ENCODE results near the gene EFCAB8. TPM values are rescaled to one million over a fixed set of nuclear protein-coding genes. Genes with fewer than 3 reads are reported as not detected.
"Not testable (repeated sequence)": the region's sequence is repeated elsewhere in the genome, so short reads cannot be mapped to it uniquely, and the experiment has no call there.

Gene EFCAB8
- total RNA-seq, 1 donor, result 0.73 TPM

- H3K4me3 ChIP-seq (ENCODE audit: low read length), result no peak overlapping the region
These were observed 10.8 kb downstream of the EFCAB8 start for GRCh38 chr20:32869562-32869961.

GRCh38 chr20:32870526-32870925, 11.8 kb downstream of the EFCAB8 start:
- H3K4me1 ChIP-seq (ENCODE audit: insufficient read depth, low read length); H3K9me3 ChIP-seq (ENCODE audit: low read depth, low read length); H3K27me3 ChIP-seq (ENCODE audit: insufficient read depth, low read length); H3K4me3 ChIP-seq (ENCODE audit: low read length): not testable (repeated sequence)

More at GRCh38 chr20:32869562-32869961, 10.8 kb downstream of the EFCAB8 start:
- Histone ChIP-seq H3K4me1 (ENCODE audit: insufficient read depth, low read length) (peaks cover 9% of the 10 kb centered on the region), H3K9me3 (ENCODE audit: low read depth, low read length) (no peaks in the 10 kb centered on the region), H3K27me3 (ENCODE audit: insufficient read depth, low read length) (no peaks in the 10 kb centered on the region)

- no peaks in the 10 kb centered on the region for H3K27me3 ChIP-seq (ENCODE audit: insufficient read depth, low read length)
- no peak overlapping the region for H3K4me3 ChIP-seq (ENCODE audit: low read length)
- H3K4me1 ChIP-seq (ENCODE audit: insufficient read depth, low read length), result peaks cover 9% of the 10 kb centered on the region
- no peaks in the 10 kb centered on the region for H3K9me3 ChIP-seq (ENCODE audit: low read depth, low read length)
These were observed 12.3 kb downstream of the EFCAB8 start for GRCh38 chr20:32870985-32871384.

GRCh38 chr20:32871627-32872160, 13.0 kb downstream of the EFCAB8 start:
- no peak overlapping the region for H3K4me3 ChIP-seq (ENCODE audit: low read length)
- no peaks in the 10 kb centered on the region for H3K9me3 ChIP-seq (ENCODE audit: low read depth, low read length)
- H3K4me1 ChIP-seq (ENCODE audit: insufficient read depth, low read length), result peaks cover 9% of the 10 kb centered on the region
- H3K27me3 ChIP-seq (ENCODE audit: insufficient read depth, low read length), result no peaks in the 10 kb centered on the region

- peaks cover 9% of the 10 kb centered on the region for H3K4me1 ChIP-seq (ENCODE audit: insufficient read depth, low read length)
These were observed 13.5 kb downstream of the EFCAB8 start for GRCh38 chr20:32872266-32872665.

GRCh38 chr20:32875673-32876072, 16.9 kb downstream of the EFCAB8 start:
- Histone ChIP-seq H3K27me3 (ENCODE audit: insufficient read depth, low read length) (no peaks in the 10 kb centered on the region), H3K4me3 (ENCODE audit: low read length) (no peak overlapping the region), H3K4me1 (ENCODE audit: insufficient read depth, low read length) (peaks cover 9% of the 10 kb centered on the region), H3K9me3 (ENCODE audit: low read depth, low read length) (no peaks in the 10 kb centered on the region)

More at GRCh38 chr20:32872266-32872665, 13.5 kb downstream of the EFCAB8 start:
- Histone ChIP-seq H3K4me3 (ENCODE audit: low read length) (no peak overlapping the region), H3K9me3 (ENCODE audit: low read depth, low read length) (no peaks in the 10 kb centered on the region), H3K27me3 (ENCODE audit: insufficient read depth, low read length) (no peaks in the 10 kb centered on the region)

- Histone ChIP-seq H3K9me3 (ENCODE audit: low read depth, low read length) (no peaks in the 10 kb centered on the region), H3K4me1 (ENCODE audit: insufficient read depth, low read length) (no peaks in the 10 kb centered on the region), H3K27me3 (ENCODE audit: insufficient read depth, low read length) (no peaks in the 10 kb centered on the region)
These were observed 18.8 kb downstream of the EFCAB8 start for GRCh38 chr20:32877507-32877906.

GRCh38 chr20:32878820-32879219, 20.1 kb downstream of the EFCAB8 start:
- no peaks in the 10 kb centered on the region for H3K4me1 ChIP-seq (ENCODE audit: insufficient read depth, low read length)
- no peak overlapping the region for H3K4me3 ChIP-seq (ENCODE audit: low read length)
- no peaks in the 10 kb centered on the region for H3K27me3 ChIP-seq (ENCODE audit: insufficient read depth, low read length)
- H3K9me3 ChIP-seq (ENCODE audit: low read depth, low read length), result no peaks in the 10 kb centered on the region

More at GRCh38 chr20:32877507-32877906, 18.8 kb downstream of the EFCAB8 start:
- H3K4me3 ChIP-seq (ENCODE audit: low read length), result no peak overlapping the region

- Histone ChIP-seq H3K4me3 (ENCODE audit: low read length) (no peak overlapping the region), H3K27me3 (ENCODE audit: insufficient read depth, low read length) (no peaks in the 10 kb centered on the region), H3K9me3 (ENCODE audit: low read depth, low read length) (no peaks in the 10 kb centered on the region), H3K4me1 (ENCODE audit: insufficient read depth, low read length) (no peaks in the 10 kb centered on the region)
These were observed 20.8 kb downstream of the EFCAB8 start for GRCh38 chr20:32879538-32879937.

GRCh38 chr20:32880635-32881034, 21.9 kb downstream of the EFCAB8 start:
- no peak overlapping the region for H3K4me3 ChIP-seq (ENCODE audit: low read length)
- no peaks in the 10 kb centered on the region for H3K4me1 ChIP-seq (ENCODE audit: insufficient read depth, low read length)
- no peaks in the 10 kb centered on the region for H3K27me3 ChIP-seq (ENCODE audit: insufficient read depth, low read length)
- no peaks in the 10 kb centered on the region for H3K9me3 ChIP-seq (ENCODE audit: low read depth, low read length)

GRCh38 chr20:32883081-32883480, 24.4 kb downstream of the EFCAB8 start:
- no peaks in the 10 kb centered on the region for H3K27me3 ChIP-seq (ENCODE audit: insufficient read depth, low read length)
- H3K4me3 ChIP-seq (ENCODE audit: low read length), result no peak overlapping the region
- H3K4me1 ChIP-seq (ENCODE audit: insufficient read depth, low read length), result no peaks in the 10 kb centered on the region
- H3K9me3 ChIP-seq (ENCODE audit: low read depth, low read length), result no peaks in the 10 kb centered on the region

- Histone ChIP-seq H3K27me3 (ENCODE audit: insufficient read depth, low read length) (no peaks in the 10 kb centered on the region), H3K4me3 (ENCODE audit: low read length) (no peak overlapping the region), H3K4me1 (ENCODE audit: insufficient read depth, low read length) (no peaks in the 10 kb centered on the region), H3K9me3 (ENCODE audit: low read depth, low read length) (no peaks in the 10 kb centered on the region)
These were observed 26.5 kb downstream of the EFCAB8 start for GRCh38 chr20:32885185-32885584.

GRCh38 chr20:32885952-32886351, 27.2 kb downstream of the EFCAB8 start:
- Histone ChIP-seq H3K27me3 (ENCODE audit: insufficient read depth, low read length) (no peaks in the 10 kb centered on the region), H3K9me3 (ENCODE audit: low read depth, low read length) (no peaks in the 10 kb centered on the region), H3K4me3 (ENCODE audit: low read length) (no peak overlapping the region), H3K4me1 (ENCODE audit: insufficient read depth, low read length) (no peaks in the 10 kb centered on the region)

- H3K4me3 ChIP-seq (ENCODE audit: low read length), result no peak overlapping the region
- H3K27me3 ChIP-seq (ENCODE audit: insufficient read depth, low read length), result no peaks in the 10 kb centered on the region
- H3K4me1 ChIP-seq (ENCODE audit: insufficient read depth, low read length), result no peaks in the 10 kb centered on the region
- H3K9me3 ChIP-seq (ENCODE audit: low read depth, low read length), result no peaks in the 10 kb centered on the region
These were observed 27.9 kb downstream of the EFCAB8 start for GRCh38 chr20:32886652-32887051.

- Histone ChIP-seq H3K9me3 (ENCODE audit: low read depth, low read length) (no peaks in the 10 kb centered on the region), H3K4me3 (ENCODE audit: low read length) (no peak overlapping the region), H3K4me1 (ENCODE audit: insufficient read depth, low read length) (no peaks in the 10 kb centered on the region), H3K27me3 (ENCODE audit: insufficient read depth, low read length) (no peaks in the 10 kb centered on the region)
These were observed 28.8 kb downstream of the EFCAB8 start for GRCh38 chr20:32887492-32887891.

GRCh38 chr20:32888636-32889035, 29.9 kb downstream of the EFCAB8 start:
- no peaks in the 10 kb centered on the region for H3K27me3 ChIP-seq (ENCODE audit: insufficient read depth, low read length)
- no peaks in the 10 kb centered on the region for H3K9me3 ChIP-seq (ENCODE audit: low read depth, low read length)
- no peaks in the 10 kb centered on the region for H3K4me1 ChIP-seq (ENCODE audit: insufficient read depth, low read length)
- H3K4me3 ChIP-seq (ENCODE audit: low read length), result no peak overlapping the region

All from mononuclear cell (primary cell).